ENCODE measurements around the gene ATP11A.

ATP11A gene

DNA sequence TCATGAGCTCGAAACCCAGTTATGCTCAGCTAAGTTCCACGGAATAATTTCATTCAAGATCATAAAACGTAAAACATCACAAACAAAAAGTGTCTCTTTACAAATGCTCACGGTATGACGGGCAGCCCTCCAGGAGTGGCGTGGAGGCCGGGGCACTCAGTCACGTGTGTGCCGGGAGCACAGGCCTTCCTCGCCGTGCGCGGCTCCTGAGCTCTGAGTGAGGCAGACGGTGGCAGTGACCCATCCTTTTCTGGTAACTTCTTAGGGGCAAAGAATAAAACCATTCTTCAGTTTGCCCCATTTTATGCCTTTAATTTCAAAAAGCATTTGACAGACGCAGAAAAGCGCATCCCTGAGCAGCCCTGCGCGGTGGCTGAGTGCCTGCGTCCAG is 72.8 kb downstream of the ATP11A start:
- Histone ChIP-seq H3K36me3 (ENCODE audit: insufficient read depth, low read depth, low read length) (no peaks in the 10 kb centered on the region), H3K27me3 (ENCODE audit: insufficient read depth, low read length) (no peaks in the 10 kb centered on the region), H3K9ac (ENCODE audit: low read depth, low read length) (no peak overlapping the region; the same call in 1 of the 2 replicates), H3K4me1 (ENCODE audit: insufficient read depth, low read length) (peaks cover 5% of the 10 kb centered on the region; the same call in 1 of the 2 replicates), H3K9me3 (ENCODE audit: insufficient read depth, low read depth, low read length) (no peaks in the 10 kb centered on the region), H3K27ac (ENCODE audit: low read length) (no peak overlapping the region), H3K4me3 (ENCODE audit: low read length) (no peak overlapping the region)

- H3K9ac ChIP-seq (ENCODE audit: low read depth, low read length) = no peak overlapping the region
- H3K4me3 ChIP-seq (ENCODE audit: low read length) = no peak overlapping the region
- no peak overlapping the region for H3K27ac ChIP-seq (ENCODE audit: low read length)
Observed at GRCh38 chr13:112764028-112764427, 74.2 kb downstream of the ATP11A start.

DNA sequence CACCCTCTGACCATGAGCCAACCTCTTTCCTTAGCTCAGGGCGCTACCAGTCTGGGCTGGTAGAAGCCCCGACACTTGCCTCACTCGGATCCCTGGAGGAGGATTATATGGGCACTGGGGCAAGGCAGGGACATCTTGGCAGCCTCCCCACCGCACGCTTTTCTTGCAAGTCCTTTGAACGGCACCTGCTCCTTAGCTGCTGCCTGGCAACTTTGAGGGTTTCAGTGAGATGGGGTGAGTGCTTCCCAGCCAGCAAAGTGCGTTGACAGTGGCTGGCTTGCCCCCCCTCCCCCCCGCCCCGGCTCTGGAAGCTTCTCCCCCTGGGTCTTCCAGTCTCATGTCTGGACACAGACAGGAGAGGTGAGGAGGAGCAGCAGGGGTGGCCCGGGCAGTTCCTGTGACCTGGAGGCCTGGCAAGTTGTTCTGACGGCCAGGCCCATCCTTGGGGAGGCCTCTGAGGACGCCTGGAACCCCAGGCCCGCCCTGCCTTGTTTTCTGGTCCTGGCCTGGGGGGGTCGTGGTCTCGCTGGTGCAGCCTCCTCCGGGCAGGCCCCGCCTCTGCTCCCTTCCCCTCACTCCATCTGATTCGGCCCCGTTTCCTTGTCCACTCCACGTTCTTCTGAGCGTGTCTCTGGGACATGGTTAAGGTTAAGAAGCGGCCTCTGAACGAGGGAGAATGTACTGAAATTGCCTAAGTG is 75.2 kb downstream of the ATP11A start:
- no peaks in the 10 kb centered on the region for H3K27me3 ChIP-seq (ENCODE audit: insufficient read depth, low read length)
- H3K9me3 ChIP-seq (ENCODE audit: insufficient read depth, low read depth, low read length) = no peaks in the 10 kb centered on the region
- no peak overlapping the region for H3K27ac ChIP-seq (ENCODE audit: low read length)
- no peaks in the 10 kb centered on the region for H3K36me3 ChIP-seq (ENCODE audit: insufficient read depth, low read depth, low read length)
- peaks cover 5% of the 10 kb centered on the region; the same call in 1 of the 2 replicates for H3K4me1 ChIP-seq (ENCODE audit: insufficient read depth, low read length)
- no peak overlapping the region for H3K9ac ChIP-seq (ENCODE audit: low read depth, low read length)
- no peak overlapping the region for H3K4me3 ChIP-seq (ENCODE audit: low read length)

More at GRCh38 chr13:112764028-112764427, 74.2 kb downstream of the ATP11A start:
- no peaks in the 10 kb centered on the region for H3K36me3 ChIP-seq (ENCODE audit: insufficient read depth, low read depth, low read length)
- H3K9me3 ChIP-seq (ENCODE audit: insufficient read depth, low read depth, low read length) = no peaks in the 10 kb centered on the region
- peaks cover 5% of the 10 kb centered on the region; the same call in 1 of the 2 replicates for H3K4me1 ChIP-seq (ENCODE audit: insufficient read depth, low read length)
- no peaks in the 10 kb centered on the region for H3K27me3 ChIP-seq (ENCODE audit: insufficient read depth, low read length)

GRCh38 chr13:112765731-112766130 is 75.9 kb downstream of the ATP11A start:
- H3K4me1 ChIP-seq (ENCODE audit: insufficient read depth, low read length) = peaks cover 5% of the 10 kb centered on the region; the same call in 1 of the 2 replicates
- H3K9me3 ChIP-seq (ENCODE audit: insufficient read depth, low read depth, low read length) = no peaks in the 10 kb centered on the region
- no peaks in the 10 kb centered on the region for H3K36me3 ChIP-seq (ENCODE audit: insufficient read depth, low read depth, low read length)
- no peaks in the 10 kb centered on the region for H3K27me3 ChIP-seq (ENCODE audit: insufficient read depth, low read length)
- H3K27ac ChIP-seq (ENCODE audit: low read length) = no peak overlapping the region
- no peak overlapping the region for H3K4me3 ChIP-seq (ENCODE audit: low read length)
- H3K9ac ChIP-seq (ENCODE audit: low read depth, low read length) = no peak overlapping the region

DNA sequence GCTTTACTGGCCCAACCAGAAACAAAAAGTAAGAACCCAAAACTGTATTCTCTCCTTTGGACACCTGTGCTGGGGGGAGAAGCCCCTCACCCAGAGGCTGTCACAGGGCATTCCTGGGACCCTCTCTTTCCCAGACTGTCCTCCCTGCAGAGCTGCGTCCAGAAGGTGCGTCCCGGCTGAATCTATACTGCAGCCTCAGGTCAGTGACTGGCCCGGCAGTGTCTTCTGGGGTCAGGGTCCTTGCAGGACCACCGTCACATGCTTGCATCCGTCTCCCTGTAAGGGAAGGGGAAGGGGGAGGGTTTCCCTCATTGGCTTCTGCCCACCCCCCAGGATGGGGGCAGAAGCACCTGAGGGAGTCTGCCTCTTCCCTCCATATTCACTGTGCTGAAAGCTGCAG is 76.5 kb downstream of the ATP11A start:
- Histone ChIP-seq H3K27me3 (ENCODE audit: insufficient read depth, low read length) (no peaks in the 10 kb centered on the region), H3K4me3 (ENCODE audit: low read length) (no peak overlapping the region), H3K4me1 (ENCODE audit: insufficient read depth, low read length) (peaks cover 5% of the 10 kb centered on the region; the same call in 1 of the 2 replicates), H3K36me3 (ENCODE audit: insufficient read depth, low read depth, low read length) (no peaks in the 10 kb centered on the region), H3K9me3 (ENCODE audit: insufficient read depth, low read depth, low read length) (no peaks in the 10 kb centered on the region), H3K27ac (ENCODE audit: low read length) (no peak overlapping the region), H3K9ac (ENCODE audit: low read depth, low read length) (no peak overlapping the region)

GRCh38 chr13:112767506-112768471 is 78.0 kb downstream of the ATP11A start:
- no peaks in the 10 kb centered on the region for H3K27me3 ChIP-seq (ENCODE audit: insufficient read depth, low read length)
- no peak overlapping the region for H3K9ac ChIP-seq (ENCODE audit: low read depth, low read length)
- H3K4me1 ChIP-seq (ENCODE audit: insufficient read depth, low read length) = no peaks in the 10 kb centered on the region
- no peak overlapping the region for H3K4me3 ChIP-seq (ENCODE audit: low read length)
- H3K36me3 ChIP-seq (ENCODE audit: insufficient read depth, low read depth, low read length) = no peaks in the 10 kb centered on the region
- no peaks in the 10 kb centered on the region for H3K9me3 ChIP-seq (ENCODE audit: insufficient read depth, low read depth, low read length)
- H3K27ac ChIP-seq (ENCODE audit: low read length) = no peak overlapping the region

DNA sequence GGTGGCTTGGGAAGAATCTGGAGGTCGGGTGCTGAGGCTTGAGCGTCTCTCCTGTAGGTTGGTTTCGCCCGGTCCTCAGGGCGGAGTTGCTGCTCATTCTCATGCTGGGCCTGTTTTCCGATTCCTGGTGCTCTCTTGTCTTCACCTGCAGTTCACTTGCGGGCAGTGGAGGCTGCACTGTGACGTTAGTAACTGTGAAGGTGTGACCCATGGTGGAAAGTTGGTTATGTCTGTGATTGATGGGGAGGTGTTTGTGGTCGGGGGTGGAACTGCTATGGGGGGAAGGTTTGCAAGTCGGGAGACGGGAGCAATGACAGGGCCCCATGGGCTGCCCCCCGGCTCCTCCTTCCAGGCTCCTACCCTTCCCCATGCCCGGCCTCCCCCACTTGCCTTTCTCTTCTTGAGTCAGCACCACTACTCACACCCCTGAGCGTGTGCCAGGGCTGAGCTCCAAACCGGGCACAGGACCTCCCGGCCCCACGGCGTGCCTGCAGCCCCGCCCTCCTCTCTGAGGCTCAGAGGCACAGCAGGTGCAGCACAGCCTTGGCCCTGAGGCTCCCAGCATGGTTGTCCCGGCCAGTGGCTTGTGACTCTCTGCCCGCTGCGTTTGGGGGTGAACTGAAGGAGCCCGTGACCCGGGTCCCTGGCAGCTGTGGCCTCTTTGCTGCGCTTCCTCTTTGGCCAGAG is 79.1 kb downstream of the ATP11A start:
- H3K36me3 ChIP-seq (ENCODE audit: insufficient read depth, low read depth, low read length) = no peaks in the 10 kb centered on the region
- no peaks in the 10 kb centered on the region for H3K9me3 ChIP-seq (ENCODE audit: insufficient read depth, low read depth, low read length)
- H3K27ac ChIP-seq (ENCODE audit: low read length) = no peak overlapping the region
- H3K9ac ChIP-seq (ENCODE audit: low read depth, low read length) = no peak overlapping the region
- H3K4me3 ChIP-seq (ENCODE audit: low read length) = no peak overlapping the region
- H3K27me3 ChIP-seq (ENCODE audit: insufficient read depth, low read length) = no peaks in the 10 kb centered on the region
- H3K4me1 ChIP-seq (ENCODE audit: insufficient read depth, low read length) = no peaks in the 10 kb centered on the region

- no peaks in the 10 kb centered on the region for H3K27me3 ChIP-seq (ENCODE audit: insufficient read depth, low read length)
- no peak overlapping the region for H3K27ac ChIP-seq (ENCODE audit: low read length)
- no peaks in the 10 kb centered on the region for H3K4me1 ChIP-seq (ENCODE audit: insufficient read depth, low read length)
- no peak overlapping the region for H3K4me3 ChIP-seq (ENCODE audit: low read length)
- H3K9ac ChIP-seq (ENCODE audit: low read depth, low read length) = no peak overlapping the region
- H3K9me3 ChIP-seq (ENCODE audit: insufficient read depth, low read depth, low read length) = no peaks in the 10 kb centered on the region
- H3K36me3 ChIP-seq (ENCODE audit: insufficient read depth, low read depth, low read length) = no peaks in the 10 kb centered on the region
Observed at GRCh38 chr13:112769615-112770014, 79.8 kb downstream of the ATP11A start.

DNA sequence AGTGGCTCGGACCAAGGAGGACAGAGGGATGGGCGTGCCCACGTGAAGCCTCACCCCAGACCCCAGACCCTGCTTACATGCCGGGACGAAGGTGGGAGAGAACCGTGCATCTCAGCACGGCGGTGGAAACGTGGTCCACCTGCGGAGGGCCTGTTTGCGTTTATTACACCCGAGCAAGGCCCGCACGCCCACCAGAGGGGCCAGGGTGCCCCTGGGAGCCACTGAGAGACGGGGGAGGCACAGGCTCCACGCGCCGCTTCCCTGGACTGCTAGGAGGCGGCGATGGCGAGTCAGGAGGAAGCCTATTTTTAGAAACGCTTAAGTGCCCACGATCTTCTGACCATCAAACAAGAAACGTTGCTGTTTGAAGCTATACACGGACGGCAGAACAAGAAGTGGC is 80.7 kb downstream of the ATP11A start:
- no peak overlapping the region for H3K4me3 ChIP-seq (ENCODE audit: low read length)
- H3K27ac ChIP-seq (ENCODE audit: low read length) = no peak overlapping the region
- no peaks in the 10 kb centered on the region for H3K36me3 ChIP-seq (ENCODE audit: insufficient read depth, low read depth, low read length)
- H3K9ac ChIP-seq (ENCODE audit: low read depth, low read length) = no peak overlapping the region
- H3K9me3 ChIP-seq (ENCODE audit: insufficient read depth, low read depth, low read length) = no peaks in the 10 kb centered on the region
- no peaks in the 10 kb centered on the region for H3K27me3 ChIP-seq (ENCODE audit: insufficient read depth, low read length)
- no peaks in the 10 kb centered on the region for H3K4me1 ChIP-seq (ENCODE audit: insufficient read depth, low read length)

GRCh38 chr13:112771139-112771876 is 81.5 kb downstream of the ATP11A start:
- H3K9ac ChIP-seq (ENCODE audit: low read depth, low read length) = no peak overlapping the region
- H3K27me3 ChIP-seq (ENCODE audit: insufficient read depth, low read length) = no peaks in the 10 kb centered on the region
- no peak overlapping the region for H3K27ac ChIP-seq (ENCODE audit: low read length)
- no peaks in the 10 kb centered on the region for H3K4me1 ChIP-seq (ENCODE audit: insufficient read depth, low read length)
- no peaks in the 10 kb centered on the region for H3K9me3 ChIP-seq (ENCODE audit: insufficient read depth, low read depth, low read length)
- no peaks in the 10 kb centered on the region for H3K36me3 ChIP-seq (ENCODE audit: insufficient read depth, low read depth, low read length)
- H3K4me3 ChIP-seq (ENCODE audit: low read length) = no peak overlapping the region
